HG02938 (cell line): Measurements from ENCODE around the gene DNER.
A peak's percentile ranks its signal among the peaks of the same experiment; 100 is the strongest.
"Not testable (repeated sequence)": the region's sequence is repeated elsewhere in the genome, so short reads cannot be mapped to it uniquely, and the experiment has no call there.

Source experiments
- ATAC-seq: cut with Tn5 transposase; IDR thresholded peaks from one replicate; pipeline ENCODE4 v1.9.1; 2021; ENCODE audit warnings: mild to moderate bottlenecking, moderate library complexity; ENCODE audit not compliant: unreplicated experiment

The DNER gene

DNA sequence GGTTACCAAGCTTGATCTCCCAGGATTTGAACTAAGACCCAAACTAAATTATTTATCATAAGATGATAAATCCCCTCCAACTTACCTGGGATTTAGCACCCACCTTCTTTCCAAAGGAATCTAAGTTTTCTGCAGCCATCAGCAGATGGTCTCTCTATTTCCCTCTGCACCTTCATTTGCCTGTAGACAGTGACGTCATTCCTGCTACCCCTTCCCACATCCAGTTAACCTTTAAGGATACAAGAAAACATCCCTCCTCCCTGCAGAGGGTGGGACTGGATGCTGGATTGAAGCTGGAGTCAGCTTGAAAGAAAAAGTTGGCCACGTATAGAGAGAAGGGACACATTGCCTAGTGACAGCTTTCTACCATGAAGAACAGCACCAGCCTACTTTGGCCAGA is 3.7 kb upstream of the DNER start:
- no peak for ATAC-seq

DNA sequence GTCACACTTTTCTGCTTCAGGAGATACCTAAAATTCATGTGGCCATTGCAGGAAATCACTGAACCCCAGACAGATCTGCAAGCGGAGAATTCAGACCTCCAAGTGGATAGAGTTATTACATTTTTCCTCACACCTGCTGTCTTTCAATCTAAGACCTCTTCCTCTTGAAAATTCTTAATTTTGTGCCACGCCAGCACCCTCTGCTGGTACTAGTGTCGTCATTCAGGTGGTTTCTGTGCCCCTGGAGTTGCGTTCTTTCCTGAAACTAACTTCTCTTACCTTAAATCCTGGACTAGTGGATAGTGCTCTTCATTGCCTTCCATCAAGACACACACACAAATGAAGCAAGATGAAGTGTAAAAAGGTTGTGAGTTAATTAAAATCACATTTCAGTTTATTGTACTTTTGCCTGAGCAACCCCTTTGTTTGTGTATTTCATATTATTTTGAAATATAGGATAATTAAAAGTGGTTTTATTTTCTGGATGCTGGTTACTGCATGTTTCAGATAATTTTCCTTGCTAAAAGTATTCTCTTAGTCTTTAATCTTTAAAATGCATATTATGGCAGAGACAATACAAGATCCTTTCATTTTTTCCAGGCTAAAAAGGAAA is 1.6 kb upstream of the DNER start:
- ATAC-seq = no peak

DNA sequence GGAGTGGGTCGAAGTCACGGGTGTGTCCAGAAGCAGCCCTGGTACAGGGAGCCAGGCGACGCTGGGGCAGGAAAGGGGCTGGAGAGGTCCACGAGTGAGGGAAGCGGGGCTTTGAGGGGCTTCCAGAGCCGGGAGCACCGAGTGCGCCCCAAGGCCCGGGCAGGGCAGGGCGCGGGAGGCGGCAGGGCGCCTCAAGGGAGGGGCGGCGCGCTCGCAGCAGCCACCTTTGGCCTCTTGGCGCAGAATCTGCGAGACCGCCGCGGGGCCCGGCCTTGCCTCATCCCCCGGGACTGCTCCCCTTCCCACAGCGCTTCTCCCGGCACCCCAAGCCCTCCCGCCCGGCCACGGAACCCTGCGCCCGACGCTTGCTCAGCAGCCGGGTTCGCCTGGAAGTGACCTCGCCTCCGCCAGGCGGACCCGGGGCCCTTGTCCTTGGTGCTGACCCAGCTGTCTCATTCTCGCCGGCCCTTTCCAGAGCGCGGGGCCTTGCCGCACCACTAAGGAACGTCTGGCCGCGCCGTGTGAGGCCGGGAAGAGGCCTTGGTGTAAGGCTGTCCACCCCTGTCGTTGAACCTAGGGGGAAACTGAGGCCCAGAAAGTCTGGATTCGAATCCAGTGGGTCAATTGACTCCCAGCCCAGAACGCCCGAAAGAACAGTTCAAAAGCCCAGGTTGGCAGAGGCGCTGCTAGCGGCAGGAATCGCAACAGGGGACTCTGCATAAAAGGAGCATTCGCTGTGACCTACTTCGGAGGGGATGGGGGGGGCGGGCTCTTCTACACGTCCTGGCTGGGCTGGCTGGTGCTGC is 584 bp upstream of the DNER start:
- ATAC-seq = peak; percentile 56

DNA sequence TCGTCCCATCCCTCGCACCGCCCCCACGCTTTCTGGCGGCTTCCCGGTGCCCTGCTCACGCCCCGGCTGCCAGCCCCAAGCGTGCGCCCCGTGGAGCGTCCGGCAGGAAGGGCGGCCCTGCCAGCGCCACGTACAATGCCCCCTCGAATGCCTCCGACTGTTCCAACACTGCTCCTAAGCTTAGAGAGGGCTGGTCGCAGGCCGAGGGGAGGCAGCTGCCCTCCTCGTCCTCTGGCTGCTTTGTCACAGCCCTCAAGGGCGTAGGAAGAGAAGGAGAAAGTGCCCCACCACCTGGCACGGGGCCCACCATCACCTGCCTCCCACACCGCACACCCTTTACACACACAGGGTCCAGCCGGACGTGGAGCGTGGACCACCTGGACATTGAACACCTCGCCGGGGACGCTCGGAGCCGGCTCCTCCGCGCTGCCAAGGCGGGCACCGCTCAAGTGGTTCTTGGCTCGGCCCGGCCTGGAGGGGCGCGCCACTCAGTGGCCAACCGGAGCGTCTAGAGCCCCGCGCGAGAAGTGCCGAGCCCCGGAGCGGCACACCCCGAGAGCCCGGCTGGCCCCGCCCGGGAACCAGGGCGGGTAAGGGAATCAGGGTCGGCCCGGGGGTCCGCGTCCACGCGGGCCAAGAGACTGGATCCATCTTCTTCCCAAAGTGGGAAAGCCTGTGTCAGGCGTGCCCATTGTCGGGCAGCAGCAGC is 830 bp downstream of the DNER start:
- ATAC-seq = peak; percentile 25

DNA sequence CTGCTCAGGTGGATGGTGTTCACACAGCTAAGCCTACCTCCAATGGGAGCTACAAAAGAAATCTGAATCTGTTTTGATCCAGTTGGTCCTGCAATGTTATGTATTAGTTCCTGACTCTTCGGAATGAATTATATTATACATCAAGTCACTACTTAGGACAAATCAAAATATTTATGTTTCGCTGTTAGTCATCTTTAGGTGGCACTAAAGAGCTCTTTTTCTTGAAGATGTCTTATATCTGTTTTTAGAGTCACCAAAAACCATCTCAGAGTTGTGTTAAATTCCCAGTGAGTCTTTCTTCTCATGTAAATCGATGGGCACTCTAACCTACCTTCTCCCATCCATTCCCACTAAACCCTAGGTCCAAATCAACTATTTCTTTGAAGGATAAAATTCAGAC is 2.2 kb downstream of the DNER start:
- ATAC-seq = no peak

DNA sequence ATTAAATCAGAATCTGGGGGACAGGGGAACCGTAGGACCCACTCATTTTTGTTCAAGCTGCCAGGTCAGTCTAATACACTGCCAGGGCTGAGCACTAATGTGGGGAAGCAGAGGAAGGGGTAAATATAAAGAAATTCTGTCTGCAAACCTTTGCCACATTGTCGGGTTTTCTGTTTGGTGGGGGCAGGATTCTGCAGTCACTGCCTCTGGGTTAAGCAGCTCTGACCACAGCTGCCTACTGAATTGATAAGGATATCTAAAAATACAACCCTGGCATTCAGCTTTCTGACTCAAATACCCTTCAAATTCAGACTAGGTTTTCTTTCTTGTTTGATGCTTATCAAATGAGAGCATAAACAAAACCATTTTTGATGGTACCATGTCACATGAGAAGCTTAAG is 6.0 kb downstream of the DNER start:
- no peak for ATAC-seq

DNA sequence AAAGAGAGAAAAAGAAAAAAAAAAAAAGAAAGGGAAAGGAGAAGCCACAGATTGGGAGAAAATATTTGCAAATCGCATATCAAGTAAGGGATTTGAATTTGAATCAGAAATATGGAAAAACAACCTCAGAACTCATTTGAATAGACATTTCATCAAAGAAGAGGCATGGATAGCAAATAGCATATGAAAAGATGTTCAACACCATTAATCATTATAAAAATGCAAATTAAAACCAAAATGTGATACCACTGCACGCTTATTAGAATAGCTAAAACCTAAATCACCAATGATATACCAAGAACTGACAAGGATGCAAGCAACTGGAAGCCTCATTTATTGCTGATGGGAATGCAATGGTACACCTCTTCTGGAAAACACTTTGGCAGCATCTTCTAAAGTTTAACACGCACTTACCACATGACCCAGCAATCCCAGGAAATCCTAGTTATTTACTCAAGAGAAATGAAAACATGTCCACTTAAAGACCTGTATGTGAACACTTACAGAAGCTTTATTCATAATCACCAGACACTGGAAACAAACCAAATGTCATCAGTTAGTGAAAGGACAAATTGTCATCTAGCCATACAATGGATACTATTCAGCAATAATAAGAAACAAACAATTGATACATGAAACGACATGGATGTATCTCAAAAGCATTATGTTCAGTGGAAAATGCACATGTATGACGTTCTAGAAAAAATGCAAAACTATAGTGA is 10.3 kb downstream of the DNER start:
- no peak for ATAC-seq

DNA sequence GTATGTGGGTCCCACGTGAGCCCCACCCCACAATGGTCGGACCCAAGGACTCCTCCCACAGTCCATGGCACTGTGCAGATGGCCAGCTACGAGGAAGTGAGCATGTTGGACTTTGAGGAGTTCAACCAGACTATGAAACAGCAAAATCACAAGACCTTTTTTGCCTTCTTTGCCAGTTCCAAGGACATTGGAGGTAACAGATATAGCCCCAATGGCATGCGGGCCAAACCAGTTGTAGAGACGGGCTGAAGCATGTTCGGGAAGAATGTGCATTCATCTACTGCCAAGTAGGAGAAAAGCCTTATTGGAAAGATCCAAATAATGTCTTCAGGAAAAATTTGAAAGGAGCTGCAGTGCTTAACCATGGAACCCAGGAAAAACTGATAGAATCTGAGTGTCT is 12.6 kb downstream of the DNER start:
- no peak for ATAC-seq

DNA sequence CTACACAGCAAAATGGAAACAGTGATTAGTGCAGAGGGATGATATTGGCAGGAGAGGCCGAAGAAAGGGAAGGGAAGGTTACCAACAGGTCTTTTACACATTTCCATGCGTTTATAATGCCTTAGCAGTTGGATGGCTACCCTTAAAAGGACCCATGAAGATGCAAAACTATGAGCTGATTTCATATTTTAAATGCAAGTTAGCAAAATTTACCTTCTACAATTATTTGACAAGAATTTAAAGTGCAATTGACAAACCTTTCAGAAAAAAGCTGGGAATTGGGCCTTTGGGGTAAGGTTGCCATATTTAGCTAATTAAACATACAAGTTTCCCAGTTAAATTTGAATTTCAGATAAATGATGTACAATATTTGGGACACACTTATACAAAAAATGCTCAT is 13.3 kb downstream of the DNER start:
- no peak for ATAC-seq

DNA sequence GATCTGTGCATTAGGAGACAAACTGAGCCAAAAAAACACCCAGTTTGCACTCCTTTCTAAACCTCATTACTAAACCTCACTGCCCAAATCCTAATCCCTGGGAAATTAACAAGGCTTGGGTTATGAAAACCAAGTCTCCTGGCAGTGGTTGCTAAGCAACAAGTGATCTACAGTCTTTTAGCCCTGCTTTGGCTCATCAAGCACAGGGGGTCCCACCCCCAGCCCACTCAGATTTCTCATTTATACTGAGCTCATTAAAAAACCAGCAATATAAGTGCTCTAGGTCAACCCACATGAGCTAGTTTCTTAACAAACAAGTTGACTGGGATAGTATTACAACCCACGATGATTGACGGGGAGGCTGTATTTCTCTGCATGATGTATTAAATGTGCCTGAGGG is 18.4 kb downstream of the DNER start:
- no peak for ATAC-seq

DNA sequence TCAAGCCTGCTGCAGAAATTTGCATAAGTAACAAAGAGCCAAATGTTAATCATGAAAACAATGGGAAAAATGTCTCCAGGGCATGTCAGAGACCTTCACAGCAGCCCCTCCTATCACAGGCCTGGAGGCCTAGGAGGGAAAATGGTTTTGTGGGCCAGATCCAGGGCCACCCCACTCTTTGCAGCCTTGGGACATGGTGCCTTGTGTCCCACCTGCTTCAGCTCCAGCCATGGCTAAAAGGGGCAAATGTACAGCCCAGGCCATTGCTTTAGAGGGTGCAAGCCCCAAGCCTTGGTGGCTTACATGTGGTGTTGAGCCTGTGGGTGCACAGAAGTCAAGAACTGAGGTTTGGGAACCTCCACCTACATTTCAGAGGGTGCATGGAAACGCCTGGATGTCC is 20.5 kb downstream of the DNER start:
- not testable (repeated sequence) for ATAC-seq

DNA sequence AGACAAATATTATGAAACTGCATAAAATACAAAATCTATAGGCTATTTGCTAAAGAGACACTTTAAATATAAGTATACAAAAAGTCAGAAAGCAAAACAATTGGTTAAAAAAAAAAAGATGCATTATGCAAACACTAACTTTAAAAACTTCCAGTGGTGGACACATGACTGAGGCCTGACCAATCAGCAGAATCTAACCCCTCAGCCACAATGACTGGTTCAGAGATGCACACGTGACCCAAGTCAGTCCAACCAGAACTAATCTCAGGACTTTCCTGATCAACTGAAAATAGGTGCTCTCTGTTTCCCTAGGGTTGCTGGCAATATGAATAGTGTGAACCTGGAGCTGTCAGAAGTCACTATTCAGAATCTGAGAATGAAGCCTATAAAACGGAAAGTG is 22.7 kb downstream of the DNER start:
- ATAC-seq = no peak

DNA sequence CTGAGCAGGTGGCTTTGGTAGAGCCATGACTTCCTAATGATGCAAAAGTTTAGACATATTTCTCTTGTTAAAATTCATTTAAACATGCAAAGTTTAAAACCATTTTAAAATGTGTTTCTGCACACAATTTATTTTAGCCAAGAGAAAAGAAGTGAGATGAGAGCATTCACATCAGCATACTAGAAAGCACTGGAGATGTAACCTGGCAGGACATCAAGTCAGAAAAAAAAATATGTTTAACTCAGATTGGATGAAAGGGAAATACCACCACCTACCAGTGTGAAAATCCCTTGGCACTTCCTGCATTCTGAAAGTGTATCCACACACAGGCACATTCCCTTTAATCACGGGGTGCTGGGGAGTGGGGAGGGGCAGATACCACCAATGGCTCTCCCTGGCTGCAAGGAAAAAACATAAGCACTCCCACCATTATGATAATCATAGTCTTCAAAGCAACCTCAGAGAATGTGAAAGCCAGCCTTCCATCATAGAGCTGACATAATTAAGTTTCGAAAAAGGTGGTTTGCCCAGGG is 25.0 kb downstream of the DNER start:
- ATAC-seq = no peak

DNA sequence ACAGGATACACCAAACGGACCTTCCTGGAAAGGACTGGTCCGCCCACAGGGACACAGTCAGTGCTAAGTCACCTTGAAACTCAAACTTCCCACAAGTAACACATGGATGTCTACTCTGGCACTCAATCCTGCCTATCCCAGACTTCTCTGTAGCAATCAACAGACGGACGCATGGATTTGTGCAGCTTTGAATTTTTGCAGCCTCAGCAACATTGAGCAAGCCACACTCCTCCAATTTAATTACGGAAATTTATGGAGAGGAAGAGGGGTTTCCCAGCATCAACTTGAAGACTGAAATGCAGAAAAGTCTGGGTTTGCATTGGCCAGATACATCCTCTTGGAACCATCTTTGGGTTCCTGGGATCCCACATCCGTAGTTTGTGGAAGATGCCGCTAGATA is 26.2 kb downstream of the DNER start:
- no peak for ATAC-seq

DNA sequence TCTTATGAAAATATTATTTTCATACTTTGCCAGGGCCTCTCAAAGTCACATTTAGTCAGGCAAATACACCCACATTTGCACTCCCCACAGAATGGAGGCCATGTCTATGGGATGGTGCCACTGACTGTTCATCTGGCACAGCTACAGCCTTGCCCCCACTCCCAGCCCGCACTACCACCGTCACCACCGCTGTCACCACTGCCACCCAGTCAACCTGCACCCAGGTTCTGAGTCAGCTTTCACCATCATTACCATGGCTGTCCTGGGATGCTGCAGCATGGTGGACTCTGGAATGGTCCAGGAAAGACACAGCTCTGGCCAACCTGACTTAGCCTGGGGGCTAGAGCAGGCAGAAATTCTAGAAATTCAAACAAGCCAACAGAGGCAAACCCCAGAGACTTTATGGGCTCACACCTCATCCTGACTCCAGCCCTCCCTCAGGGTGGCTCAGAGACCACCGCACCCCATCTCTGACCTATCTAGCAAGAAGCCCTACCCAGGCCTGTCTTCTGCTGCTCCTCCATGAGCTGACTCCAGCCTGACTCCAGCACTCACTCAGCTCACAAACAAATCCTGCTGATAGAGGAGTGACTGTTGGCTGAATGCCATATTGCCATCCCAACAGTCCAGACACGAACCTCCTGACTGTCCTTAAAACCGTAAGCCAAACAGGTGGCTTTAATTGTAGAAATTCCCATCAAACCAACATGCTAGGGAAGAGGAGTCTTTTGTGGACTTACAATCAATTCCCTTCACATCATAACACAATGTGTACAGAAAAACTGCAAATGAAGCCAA is 28.0 kb downstream of the DNER start:
- ATAC-seq = no peak

DNA sequence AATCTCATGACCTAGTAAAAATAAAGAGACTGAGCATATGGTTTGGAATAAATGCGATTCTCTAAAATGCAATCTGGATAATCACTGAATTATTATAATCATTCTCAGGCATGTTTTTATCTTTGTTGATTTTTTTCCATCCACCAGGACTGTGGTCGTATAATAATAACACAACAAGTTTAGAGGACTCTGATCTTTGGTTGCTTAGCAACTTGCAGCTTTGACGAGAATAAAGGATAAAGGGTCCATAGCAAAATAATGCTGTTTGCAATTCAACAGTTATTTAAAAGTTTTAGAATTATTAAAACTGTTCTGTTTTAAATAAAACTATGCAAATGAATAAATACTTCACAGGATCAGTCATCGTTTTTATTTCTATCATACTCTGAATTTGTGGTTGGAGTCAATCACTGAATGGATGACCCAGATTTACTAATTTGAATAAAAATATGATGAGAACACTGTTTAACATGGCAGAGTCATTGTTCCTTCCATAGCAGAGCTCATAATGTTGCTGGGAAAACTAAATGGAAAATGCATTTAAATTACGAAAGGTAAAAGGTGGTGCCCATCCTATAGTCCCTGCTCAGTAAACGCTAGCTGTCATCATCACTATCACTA is 29.3 kb downstream of the DNER start:
- ATAC-seq = no peak

DNA sequence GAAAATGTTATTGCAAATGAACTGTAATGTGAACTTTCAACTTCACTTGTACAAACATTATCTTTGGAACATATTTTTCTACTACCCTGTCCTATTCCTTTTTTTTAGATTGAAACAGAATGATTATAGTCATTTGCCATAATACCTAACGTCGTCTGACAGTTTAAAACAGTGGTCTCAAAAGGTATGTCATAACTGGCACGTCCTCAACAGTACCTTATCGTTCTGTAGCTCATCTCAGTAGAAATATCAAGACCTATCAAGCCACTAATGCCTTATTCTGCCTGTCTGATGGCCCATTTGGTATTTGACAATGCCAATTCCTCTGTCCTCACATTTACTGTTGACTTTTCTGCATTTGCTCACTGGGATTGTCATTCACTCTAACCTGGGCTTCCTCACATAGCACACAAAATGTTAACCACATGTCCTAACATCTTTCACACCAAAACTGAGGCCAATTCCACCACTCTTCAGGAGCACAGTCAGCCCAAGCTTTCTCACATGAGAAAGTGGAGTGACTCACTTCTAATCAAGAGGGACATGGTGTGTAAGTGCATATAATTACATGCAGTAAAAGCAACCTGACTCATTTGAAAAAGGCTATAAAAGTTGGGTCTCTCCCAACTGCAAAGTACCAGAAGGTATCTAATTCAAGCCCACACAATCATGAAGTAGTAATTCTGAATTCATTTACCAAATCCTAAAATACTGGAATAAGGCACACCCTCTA is 34.8 kb downstream of the DNER start:
- ATAC-seq = no peak

DNA sequence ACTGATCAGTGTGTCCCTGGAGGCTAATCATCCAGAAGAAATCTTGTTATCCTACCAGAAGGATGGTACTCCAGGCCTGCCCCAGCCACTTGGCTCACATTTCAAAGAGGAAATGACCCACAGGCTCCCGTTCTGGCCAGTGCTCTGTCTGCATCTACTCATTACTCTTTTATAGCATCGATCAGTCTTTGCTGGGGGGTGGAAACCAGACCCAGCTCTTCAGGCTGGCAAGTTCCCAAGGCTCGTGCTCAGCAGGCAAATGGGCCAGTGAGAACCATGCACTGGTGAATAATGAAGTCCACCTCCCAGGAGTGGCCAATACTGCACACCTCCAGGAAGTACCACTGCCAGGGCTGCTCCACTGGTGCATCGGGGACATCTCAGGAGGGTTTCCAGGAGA is 38.8 kb downstream of the DNER start:
- no peak for ATAC-seq

DNA sequence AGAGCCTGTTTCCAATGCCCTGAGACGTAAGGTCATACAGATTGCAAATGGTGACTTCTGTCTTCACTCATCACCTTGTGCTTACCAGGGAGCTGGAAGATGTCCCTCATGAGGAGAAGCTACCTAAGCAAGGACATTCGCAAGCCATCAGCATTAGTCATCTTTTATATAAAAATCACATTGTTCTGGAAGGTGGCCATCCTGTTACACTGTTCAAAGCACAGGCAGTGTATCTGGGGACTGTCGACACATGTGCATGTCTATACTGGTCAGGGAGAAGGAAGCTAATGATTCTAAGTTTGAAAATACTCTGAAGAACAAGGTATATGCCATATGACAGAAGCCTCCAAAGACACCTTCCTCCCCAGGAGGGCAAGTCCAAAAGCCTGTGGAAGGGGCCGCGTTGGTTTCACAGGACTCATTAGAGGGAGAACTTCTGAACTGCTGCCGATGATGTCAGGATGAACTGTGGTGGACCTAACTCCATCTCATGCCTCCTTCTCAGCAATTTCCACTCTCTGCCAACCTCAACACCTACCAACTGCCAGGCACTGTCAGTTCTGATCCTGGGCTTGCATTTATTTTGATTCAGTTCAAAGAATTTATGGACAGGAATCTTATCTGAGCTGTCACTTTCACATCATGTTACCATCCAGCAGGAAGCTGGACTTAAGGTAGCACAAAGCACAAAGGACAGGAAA is 39.4 kb downstream of the DNER start:
- no peak for ATAC-seq
